HG02610 (cell line): ENCODE data around the gene ELMO1.

ENCODE experiments used
- ATAC-seq: cut with Tn5 transposase; IDR thresholded peaks from one replicate; pipeline ENCODE4 v1.9.1; 2021; ENCODE audit warnings: mild to moderate bottlenecking, moderate library complexity; ENCODE audit not compliant: unreplicated experiment

The ELMO1 gene

DNA sequence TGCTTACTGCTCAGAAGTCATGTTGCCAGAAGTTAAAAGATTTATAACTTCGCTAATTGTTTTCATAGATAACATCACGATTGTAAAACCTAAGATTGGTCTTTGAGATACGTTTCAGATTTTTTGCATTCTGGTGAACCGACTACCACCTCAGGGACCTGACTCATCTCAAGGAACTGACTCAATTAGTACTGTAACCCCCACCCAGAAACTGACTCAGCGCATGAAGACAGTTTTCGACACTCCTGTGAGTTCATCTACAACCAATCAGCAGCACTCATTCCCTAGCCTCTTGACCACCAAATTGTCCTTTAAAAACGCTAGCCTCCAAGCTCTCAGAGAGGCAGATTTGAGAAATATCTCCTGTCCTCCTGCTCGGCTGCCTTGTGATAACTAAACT, 72.3 kb downstream of the ELMO1 start:
- no peak for ATAC-seq

GRCh38 chr7:37372750-37373149, 75.9 kb downstream of the ELMO1 start:
- no peak for ATAC-seq

- no peak for ATAC-seq
Observed at GRCh38 chr7:37371755-37372154, 76.9 kb downstream of the ELMO1 start.

DNA sequence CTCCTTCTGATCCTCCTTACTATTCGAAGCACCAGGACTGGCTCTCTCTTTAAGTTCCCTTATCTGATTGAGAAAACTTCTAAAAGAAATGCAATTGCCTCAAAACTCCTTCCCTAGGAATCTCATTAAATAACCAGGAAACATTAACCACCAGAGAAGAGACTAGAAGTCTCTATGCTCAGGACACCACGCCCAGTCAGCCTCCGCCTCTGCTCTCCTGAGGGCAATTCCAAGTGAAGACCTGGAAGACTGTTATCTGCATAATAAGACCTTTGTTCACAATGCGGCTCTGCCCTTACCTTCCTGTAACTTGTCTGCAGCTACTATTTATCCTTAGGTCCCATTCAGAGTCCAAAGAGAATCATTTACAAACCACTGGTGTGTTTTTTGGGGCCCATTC, 78.8 kb downstream of the ELMO1 start:
- no peak for ATAC-seq

DNA sequence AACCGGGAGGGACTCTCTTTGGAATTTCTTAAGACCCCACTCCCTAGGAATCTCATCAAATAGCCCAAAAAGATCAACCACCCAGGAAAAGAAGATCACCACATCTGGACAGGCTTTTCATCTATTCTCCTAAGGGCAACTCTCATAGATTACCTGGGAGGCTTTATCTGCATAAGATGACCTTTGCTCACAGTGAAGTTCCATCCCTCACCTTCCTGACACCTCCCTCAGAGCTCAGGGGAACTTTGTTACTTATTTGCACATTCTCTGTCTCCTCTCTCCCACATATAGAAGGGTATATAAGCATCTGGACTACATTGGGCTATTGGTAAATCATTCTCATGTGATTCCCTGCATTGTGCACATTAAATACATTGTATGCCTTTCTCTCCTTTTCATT, 80.1 kb downstream of the ELMO1 start:
- ATAC-seq = no peak

- ATAC-seq = no peak
Observed at GRCh38 chr7:37367010-37367409, 81.7 kb downstream of the ELMO1 start.

DNA sequence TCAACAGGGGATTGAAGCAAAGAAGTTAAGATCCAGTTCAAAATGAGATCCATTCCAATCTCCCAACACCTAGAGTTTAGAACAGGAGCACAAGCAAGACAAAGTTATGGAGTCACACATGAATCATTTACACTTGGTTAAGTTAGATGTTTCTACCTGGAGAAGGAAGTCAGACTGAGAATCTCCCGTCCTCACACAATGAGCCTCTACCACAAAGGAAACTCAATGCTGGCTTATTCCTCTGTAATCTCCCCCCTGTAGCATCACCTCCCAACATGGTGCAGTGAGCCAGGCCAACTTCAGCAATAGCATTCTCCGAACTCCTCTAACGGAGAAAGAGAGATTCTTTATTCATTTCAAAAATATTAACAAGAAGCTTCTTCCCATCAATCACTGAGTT, 82.2 kb downstream of the ELMO1 start:
- no peak for ATAC-seq

DNA sequence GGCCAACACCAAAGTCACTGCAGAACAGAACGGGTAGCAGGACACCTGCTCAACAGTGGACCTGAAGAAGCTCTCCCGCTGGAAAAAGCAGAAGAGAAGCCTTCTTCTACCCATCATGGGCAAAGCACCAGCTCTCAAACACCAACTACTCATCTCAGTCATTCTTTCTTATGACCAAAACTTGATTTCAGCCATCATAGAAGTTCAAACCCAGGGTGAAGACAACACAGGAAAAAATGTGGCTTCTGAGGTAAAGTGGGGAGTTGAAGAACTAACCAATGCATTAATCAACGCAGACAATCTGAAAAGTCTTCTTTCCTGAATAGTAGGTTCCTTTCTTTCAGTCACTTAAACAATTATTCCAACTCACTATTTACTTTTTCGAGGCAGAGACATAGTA, 83.3 kb downstream of the ELMO1 start:
- ATAC-seq = no peak

DNA sequence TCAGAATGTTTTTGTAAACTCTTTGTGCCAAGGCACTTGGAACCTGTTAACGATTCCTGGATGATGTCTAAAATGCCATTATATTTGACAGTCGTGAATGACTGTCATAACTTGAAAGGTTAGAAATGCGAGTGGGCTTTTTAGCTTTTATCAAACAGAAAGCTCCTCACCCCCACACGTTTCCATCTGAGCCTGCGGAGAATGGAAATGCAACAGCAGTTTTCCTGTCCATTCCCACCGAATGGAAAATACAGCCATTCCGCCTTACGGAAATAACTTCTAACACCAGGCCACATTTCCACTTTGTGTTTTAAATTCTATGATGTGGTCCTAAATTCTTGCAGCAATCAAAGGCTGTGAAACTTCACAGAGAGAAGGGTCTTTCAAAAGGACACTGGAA, 83.8 kb downstream of the ELMO1 start:
- ATAC-seq = no peak

- ATAC-seq = no peak
Observed at GRCh38 chr7:37363536-37364491, 84.8 kb downstream of the ELMO1 start.

DNA sequence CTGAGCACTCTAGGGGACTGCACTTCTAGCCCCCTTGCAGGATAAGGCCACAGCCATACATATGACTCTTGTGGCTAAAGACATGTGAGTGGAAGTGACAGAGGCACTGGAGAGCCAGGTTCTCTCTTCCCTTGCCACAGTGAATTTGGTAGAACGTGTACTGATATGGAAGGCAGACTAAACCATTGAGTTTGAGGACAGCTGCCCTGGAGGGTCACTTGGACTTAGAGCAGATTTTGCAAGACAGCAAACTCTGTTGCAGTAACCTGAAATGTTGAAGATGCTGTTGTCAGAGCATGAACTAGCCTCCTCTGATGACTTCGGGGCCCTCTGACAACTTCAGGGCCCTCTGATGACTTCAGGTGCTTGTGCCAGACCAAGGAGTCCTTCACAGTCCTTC, 85.9 kb downstream of the ELMO1 start:
- no peak for ATAC-seq

GRCh38 chr7:37360484-37360883, 88.2 kb downstream of the ELMO1 start:
- no peak for ATAC-seq

GRCh38 chr7:37359662-37360444, 88.8 kb downstream of the ELMO1 start:
- ATAC-seq = no peak

- no peak for ATAC-seq
Observed at GRCh38 chr7:37359180-37359579, 89.5 kb downstream of the ELMO1 start.

- no peak for ATAC-seq
Observed at GRCh38 chr7:37357637-37357996, 91.0 kb downstream of the ELMO1 start.

DNA sequence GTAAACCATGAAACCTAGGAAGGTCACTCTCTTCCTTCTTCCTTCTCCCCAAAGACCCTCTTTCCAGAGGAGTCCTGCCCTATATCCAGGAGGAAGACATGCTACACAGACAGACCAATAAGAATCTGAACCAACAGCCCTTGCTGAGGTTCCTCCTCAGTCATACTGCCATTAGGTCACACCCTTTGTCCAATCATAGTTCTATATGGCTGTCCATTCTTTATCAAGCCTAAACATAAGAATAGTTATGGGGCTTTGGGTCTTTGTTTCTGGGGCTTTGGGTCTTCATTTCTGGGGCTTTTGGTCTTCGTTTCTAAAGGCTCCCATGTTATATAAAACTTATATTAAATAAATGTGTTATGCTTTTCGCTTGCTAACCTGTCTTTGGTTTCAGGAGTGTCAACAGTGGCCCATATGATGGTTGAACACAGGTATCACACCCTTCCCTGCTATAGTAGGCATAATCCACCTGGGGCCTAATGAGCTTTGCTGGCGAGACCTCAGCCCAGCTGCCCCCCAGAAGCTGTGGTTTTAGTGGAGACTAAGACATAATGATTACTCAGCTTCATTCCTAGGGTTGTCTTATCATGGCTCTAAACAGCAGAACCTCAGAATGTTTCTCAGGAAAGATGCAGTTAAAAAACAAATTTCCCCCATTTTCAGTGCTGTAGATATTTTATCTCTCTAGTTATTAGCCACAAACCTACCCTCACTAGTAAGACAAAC, 91.6 kb downstream of the ELMO1 start:
- ATAC-seq = no peak

- ATAC-seq = peak; percentile 66
Observed at GRCh38 chr7:37354656-37355131, 94.0 kb downstream of the ELMO1 start.

- no peak for ATAC-seq
Observed at GRCh38 chr7:37353949-37354655, 94.6 kb downstream of the ELMO1 start.

GRCh38 chr7:37352974-37353948, 95.4 kb downstream of the ELMO1 start:
- peak; percentile 62 for ATAC-seq
